CD4-positive, CD25-positive, alpha-beta regulatory T cell (primary cell): Measurements from ENCODE around the gene RBL2. TPM values are rescaled to one million over a fixed set of nuclear protein-coding genes. Genes with fewer than 3 reads are reported as not detected.
A peak's percentile ranks its signal among the peaks of the same experiment; 100 is the strongest.

ENCODE experiments used
- ATAC-seq, 2 donors: fragments of 150-1000 bp; cut with Tn5 transposase; one replicate each; pipeline ENCODE4 v1.10.0; 2021; ENCODE audit warnings: low read depth in 2 of 2, moderate number of reproducible peaks in 2 of 2, moderate library complexity in 1 of 2
- DNase-seq, 3 donors: peaks; one replicate each; pipeline versions ENCODE4 v3.0.0 to v3.0.0-alpha.2; 2012 to 2022; ENCODE audit warnings: mixed read lengths in 1 of 3
- H3K27ac ChIP-seq: one replicate; pipeline ENCODE4 v1.7.0; 2013; ENCODE audit warnings: mild to moderate bottlenecking, low read length; ENCODE audit not compliant: insufficient read depth, poor library complexity, severe bottlenecking
- H3K27me3 ChIP-seq: one replicate; pipeline ENCODE4 v1.7.0; 2013; ENCODE audit warnings: low read length; ENCODE audit not compliant: control insufficient read depth, insufficient read depth
- H3K36me3 ChIP-seq: one replicate; pipeline ENCODE4 v1.7.0; 2013; ENCODE audit warnings: mild to moderate bottlenecking, low read length, moderate library complexity; ENCODE audit not compliant: control insufficient read depth, insufficient read depth
- H3K4me1 ChIP-seq: 2 replicates; pipeline ENCODE4 v1.7.0; 2013; ENCODE audit warnings: mild to moderate bottlenecking, low read length; ENCODE audit not compliant: insufficient read depth, control insufficient read depth, poor library complexity, severe bottlenecking
- H3K4me3 ChIP-seq: one replicate; pipeline ENCODE4 v1.7.0; 2013; ENCODE audit warnings: low read depth, mild to moderate bottlenecking, low read length, moderate library complexity
- H3K9me3 ChIP-seq, 2 experiments: 1 replicate in 1 of 2; 2 replicates in 1 of 2; pipeline ENCODE4 v1.7.0; 2013; ENCODE audit warnings: low read length in 2 of 2, mild to moderate bottlenecking in 1 of 2, moderate library complexity in 1 of 2; ENCODE audit not compliant: control insufficient read depth in 2 of 2
- H3K27ac Mint-ChIP-seq, 3 donors: one replicate each; pipeline ENCODE4 v1.8.0; 2020 to 2022; ENCODE audit warnings: mild to moderate bottlenecking in 3 of 3, mixed read lengths in 3 of 3, moderate library complexity in 2 of 3
- H3K27me3 Mint-ChIP-seq: one replicate; pipeline ENCODE4 v1.8.0; 2022; ENCODE audit warnings: mild to moderate bottlenecking, mixed read lengths
- H3K36me3 Mint-ChIP-seq: one replicate; pipeline ENCODE4 v1.8.0; 2020; ENCODE audit warnings: mixed read lengths
- H3K4me1 Mint-ChIP-seq, 4 donors: one replicate each; pipeline ENCODE4 v1.8.0; 2020 to 2022; ENCODE audit warnings: mixed read lengths in 4 of 4, mild to moderate bottlenecking in 1 of 4
- H3K4me3 Mint-ChIP-seq, 4 donors: one replicate each; pipeline ENCODE4 v1.8.0; 2020 to 2022; ENCODE audit warnings: mild to moderate bottlenecking in 4 of 4, mixed read lengths in 4 of 4, moderate library complexity in 3 of 4
- H3K9me3 Mint-ChIP-seq, 7 donors: one replicate each; pipeline ENCODE4 v1.8.0; 2020 to 2022; ENCODE audit warnings: mixed read lengths in 7 of 7, mild to moderate bottlenecking in 3 of 7, moderate library complexity in 2 of 7
- polyA plus RNA-seq, 4 donors: library from polyadenylated mRNA; unstranded; fragments of 300-500 nt; fragmentation: Illumina TruSeq; gene quantifications; one replicate each; pipeline ENCODE4 v1.2.3, GENCODE V29; 2021
- total RNA-seq: library from RNA; stranded (reverse); gene quantifications from one replicate; pipeline ENCODE4 v1.2.3, GENCODE V29; 2022

Gene RBL2
- total and polyA plus RNA-seq, 5 donors from 2014 or later = 168 to 215 (median 208) TPM

GRCh38 chr16:53433509-53433908 is 762 bp upstream of the RBL2 start:
- Histone ChIP-seq H3K4me1 (peaks cover 34% of the 10 kb centered on the region), H3K27ac (peak overlapping the region; percentile 96), H3K9me3 (no peaks in the 10 kb centered on the region), H3K4me3 (peak overlapping the region; percentile 87), H3K27me3 (no peaks in the 10 kb centered on the region), H3K36me3 (peaks cover 2% of the 10 kb centered on the region)
- Mint-ChIP-seq H3K27ac (peak overlapping the region; percentile 92 to 99 (median 98)), H3K9me3 (peaks cover 0 to 2% (median 0%) of the 10 kb centered on the region in 7 donors), H3K4me1 (peaks cover 26 to 38% (median 30%) of the 10 kb centered on the region in 4 donors), H3K36me3 (peaks cover 10% of the 10 kb centered on the region), H3K4me3 (peak overlapping the region; percentile 85 to 96 (median 87)), H3K27me3 (peaks cover 18% of the 10 kb centered on the region)
- ATAC-seq (no peak), DNase-seq (no peak)

- Histone ChIP-seq H3K9me3 (no peaks in the 10 kb centered on the region), H3K36me3 (peaks cover 2% of the 10 kb centered on the region), H3K27ac (peak overlapping the region; percentile 96), H3K27me3 (no peaks in the 10 kb centered on the region), H3K4me3 (peak overlapping the region; percentile 87), H3K4me1 (peaks cover 36% of the 10 kb centered on the region)
- H3K27ac Mint-ChIP-seq = peak overlapping the region; percentile 92 to 99 (median 98)
- H3K36me3 Mint-ChIP-seq = peaks cover 11% of the 10 kb centered on the region
- ATAC-seq = no peak
- H3K4me1 Mint-ChIP-seq = peaks cover 27 to 40% (median 31%) of the 10 kb centered on the region in 4 donors
- peak overlapping the region; percentile 85 to 96 (median 87) for H3K4me3 Mint-ChIP-seq
- H3K27me3 Mint-ChIP-seq = peaks cover 18% of the 10 kb centered on the region
- DNase-seq = no peak
- peaks cover 0 to 2% (median 0%) of the 10 kb centered on the region in 7 donors for H3K9me3 Mint-ChIP-seq
Observed at GRCh38 chr16:53433930-53434376, 318 bp upstream of the RBL2 start.

- peak overlapping the region; percentile 98 for H3K4me3 ChIP-seq
- peaks cover 27 to 50% (median 38%) of the 10 kb centered on the region in 4 donors for H3K4me1 Mint-ChIP-seq
- H3K4me1 ChIP-seq = peaks cover 44% of the 10 kb centered on the region
Observed at GRCh38 chr16:53435066-53435688, 906 bp downstream of the RBL2 start.

GRCh38 chr16:53440125-53440524 is 5.9 kb downstream of the RBL2 start:
- Mint-ChIP-seq H3K27ac (peak overlapping the region in 1 of 3 donors; percentile 32), H3K4me3 (no peak overlapping the region), H3K36me3 (peaks cover 43% of the 10 kb centered on the region), H3K27me3 (peaks cover 4% of the 10 kb centered on the region), H3K9me3 (peaks cover 0 to 4% (median 0%) of the 10 kb centered on the region in 7 donors), H3K4me1 (peaks cover 25 to 55% (median 42%) of the 10 kb centered on the region in 4 donors)
- H3K4me3 ChIP-seq = no peak overlapping the region
- peaks cover 0 to 4% of the 10 kb centered on the region in 2 experiments for H3K9me3 ChIP-seq
- peaks cover 60% of the 10 kb centered on the region for H3K36me3 ChIP-seq
- H3K27me3 ChIP-seq = no peaks in the 10 kb centered on the region
- ATAC-seq (no peak), DNase-seq (no peak)
- no peak overlapping the region for H3K27ac ChIP-seq
- H3K4me1 ChIP-seq = peaks cover 37% of the 10 kb centered on the region

More at GRCh38 chr16:53435066-53435688, 906 bp downstream of the RBL2 start:
- Mint-ChIP-seq H3K9me3 (no peaks in the 10 kb centered on the region), H3K36me3 (peaks cover 15% of the 10 kb centered on the region), H3K4me3 (peak overlapping the region; percentile 91 to 96 (median 96)), H3K27me3 (peaks cover 12% of the 10 kb centered on the region), H3K27ac (peak overlapping the region; percentile 98 to 99 (median 99))
- H3K36me3 ChIP-seq = peaks cover 14% of the 10 kb centered on the region
- no peaks in the 10 kb centered on the region for H3K9me3 ChIP-seq
- H3K27ac ChIP-seq = peak overlapping the region; percentile 96
- DNase-seq (peak; percentile 68 to 87 (median 80)), ATAC-seq (peak; percentile 61 to 66)
- H3K27me3 ChIP-seq = no peaks in the 10 kb centered on the region

GRCh38 chr16:53445534-53445933 is 11.3 kb downstream of the RBL2 start:
- Histone ChIP-seq H3K27me3 (no peaks in the 10 kb centered on the region), H3K4me3 (no peak overlapping the region), H3K4me1 (peaks cover 18% of the 10 kb centered on the region), H3K36me3 (peaks cover 79% of the 10 kb centered on the region), H3K27ac (no peak overlapping the region), H3K9me3 (peaks cover 0 to 4% of the 10 kb centered on the region in 2 experiments)
- Mint-ChIP-seq H3K27me3 (no peaks in the 10 kb centered on the region), H3K4me3 (peak overlapping the region in 2 of 4 donors; percentile 2 to 7), H3K36me3 (peaks cover 55% of the 10 kb centered on the region), H3K4me1 (peaks cover 29 to 50% (median 37%) of the 10 kb centered on the region in 4 donors), H3K9me3 (peaks cover 0 to 4% (median 0%) of the 10 kb centered on the region in 7 donors), H3K27ac (peak overlapping the region; percentile 15 to 87 (median 62))
- DNase-seq (no peak), ATAC-seq (peak in 1 of 2 donors; percentile 44)

GRCh38 chr16:53446090-53446489 is 11.8 kb downstream of the RBL2 start:
- DNase-seq (no peak), ATAC-seq (no peak)
- peaks cover 30 to 52% (median 37%) of the 10 kb centered on the region in 4 donors for H3K4me1 Mint-ChIP-seq
- Histone ChIP-seq H3K27me3 (no peaks in the 10 kb centered on the region), H3K9me3 (peaks cover 0 to 4% of the 10 kb centered on the region in 2 experiments), H3K4me3 (no peak overlapping the region), H3K4me1 (peaks cover 21% of the 10 kb centered on the region), H3K36me3 (peaks cover 73% of the 10 kb centered on the region), H3K27ac (peak overlapping the region; percentile 21)
- H3K27ac Mint-ChIP-seq = peak overlapping the region; percentile 52 to 87 (median 62)
- peaks cover 51% of the 10 kb centered on the region for H3K36me3 Mint-ChIP-seq
- peak overlapping the region in 2 of 4 donors; percentile 7 to 32 for H3K4me3 Mint-ChIP-seq
- no peaks in the 10 kb centered on the region for H3K27me3 Mint-ChIP-seq
- H3K9me3 Mint-ChIP-seq = peaks cover 0 to 4% (median 0%) of the 10 kb centered on the region in 7 donors

GRCh38 chr16:53449816-53450517 is 15.7 kb downstream of the RBL2 start:
- H3K27me3 ChIP-seq = no peaks in the 10 kb centered on the region
- Mint-ChIP-seq H3K4me3 (peak overlapping the region in 3 of 4 donors; percentile 42 to 75 (median 50)), H3K27ac (peak overlapping the region; percentile 18 to 78 (median 76)), H3K4me1 (peaks cover 26 to 80% (median 50%) of the 10 kb centered on the region in 4 donors), H3K9me3 (no peaks in the 10 kb centered on the region), H3K36me3 (peaks cover 42% of the 10 kb centered on the region), H3K27me3 (no peaks in the 10 kb centered on the region)
- ATAC-seq (no peak), DNase-seq (no peak)
- peaks cover 61% of the 10 kb centered on the region for H3K36me3 ChIP-seq
- peaks cover 46% of the 10 kb centered on the region for H3K4me1 ChIP-seq
- H3K4me3 ChIP-seq = peak overlapping the region; percentile 54
- H3K27ac ChIP-seq = peak overlapping the region; percentile 45
- no peaks in the 10 kb centered on the region for H3K9me3 ChIP-seq
